Upper lobe of right lung (tissue), 1 donor: ENCODE results near the gene ASTN2. TPM values are rescaled to one million over a fixed set of nuclear protein-coding genes. Genes with fewer than 3 reads are reported as not detected.

Source experiments
- ATAC-seq: fragments of 200-7000 bp; cut with Tn5 transposase; one replicate; pipeline ENCODE4 v1.9.1; 2020; ENCODE audit warnings: mild to moderate bottlenecking, moderate library complexity
- DNase-seq: peaks from one replicate; pipeline ENCODE4 v3.0.0-alpha.2; 2020
- H3K27ac ChIP-seq: fragments of 200-600 bp; one replicate; pipeline ENCODE4 v1.8.0; 2022
- H3K27me3 ChIP-seq: fragments of 200-600 bp; one replicate; pipeline ENCODE4 v1.8.0; 2022; ENCODE audit warnings: mild to moderate bottlenecking
- H3K36me3 ChIP-seq: fragments of 200-600 bp; one replicate; pipeline ENCODE4 v1.8.0; 2022
- H3K4me1 ChIP-seq: fragments of 200-600 bp; one replicate; pipeline ENCODE4 v1.8.0; 2022
- H3K4me3 ChIP-seq: fragments of 200-600 bp; one replicate; pipeline ENCODE4 v1.8.0; 2022; ENCODE audit warnings: mild to moderate bottlenecking
- H3K9me3 ChIP-seq: fragments of 200-600 bp; one replicate; pipeline ENCODE4 v1.8.0; 2022
- CTCF ChIP-seq: fragments of 200-600 bp; IDR thresholded peaks from one replicate; pipeline ENCODE4 v1.8.0; 2022; ENCODE audit warnings: antibody characterized with exemption
- intact Hi-C: fragments of 100-400 bp; cut with DNase I; formaldehyde crosslinking; loops from one replicate; pipeline ENCODE4 v1.11.0; 2022
- total RNA-seq: library from RNA; stranded (reverse); fragmentation: NEBNext Ultra II Directional; extraction: Animal tissue kit (Norgen Biotek cat#: 25700); gene quantifications from one replicate; pipeline ENCODE4 v1.2.1, GENCODE V29; 2021
- donor health status: DM: no; HTN: yes; CAD: no; lungs with severe emphysema.

The ASTN2 gene
- total RNA-seq, 1 donor from 2014 or later: 3.8 TPM

- no peak for TF ChIP-seq CTCF
- ATAC-seq (no peak), DNase-seq (no peak)
- no peak overlapping the region for H3K27ac ChIP-seq
- no peaks in the 10 kb centered on the region for H3K4me1 ChIP-seq
- no peaks in the 10 kb centered on the region for H3K9me3 ChIP-seq
- no peaks in the 10 kb centered on the region for H3K27me3 ChIP-seq
- intact Hi-C loops: no loop called here
- no peak overlapping the region for H3K4me3 ChIP-seq
- no peaks in the 10 kb centered on the region for H3K36me3 ChIP-seq
Observed at GRCh38 chr9:117273612-117274011, 141.2 kb downstream of the ASTN2 start.

- no peak for TF ChIP-seq CTCF
- intact Hi-C loops: no loop called here
- H3K4me1 ChIP-seq: no peaks in the 10 kb centered on the region
- H3K36me3 ChIP-seq: no peaks in the 10 kb centered on the region
- H3K4me3 ChIP-seq: no peak overlapping the region
- H3K9me3 ChIP-seq: no peaks in the 10 kb centered on the region
- DNase-seq (no peak), ATAC-seq (no peak)
- no peak overlapping the region for H3K27ac ChIP-seq
- no peaks in the 10 kb centered on the region for H3K27me3 ChIP-seq
Observed at GRCh38 chr9:117268847-117269446, 145.9 kb downstream of the ASTN2 start.

GRCh38 chr9:117266855-117267497, 147.9 kb downstream of the ASTN2 start:
- intact Hi-C loops: no loop called here
- H3K9me3 ChIP-seq: no peaks in the 10 kb centered on the region
- DNase-seq (no peak), ATAC-seq (no peak)
- H3K4me3 ChIP-seq: no peak overlapping the region
- no peaks in the 10 kb centered on the region for H3K36me3 ChIP-seq
- no peaks in the 10 kb centered on the region for H3K27me3 ChIP-seq
- no peak for TF ChIP-seq CTCF
- no peaks in the 10 kb centered on the region for H3K4me1 ChIP-seq
- H3K27ac ChIP-seq: no peak overlapping the region

GRCh38 chr9:117265253-117265652, 149.6 kb downstream of the ASTN2 start:
- no peak overlapping the region for H3K4me3 ChIP-seq
- H3K36me3 ChIP-seq: no peaks in the 10 kb centered on the region
- intact Hi-C loops: no loop called here
- DNase-seq: no peak
- H3K9me3 ChIP-seq: no peaks in the 10 kb centered on the region
- H3K4me1 ChIP-seq: no peaks in the 10 kb centered on the region
- H3K27me3 ChIP-seq: no peaks in the 10 kb centered on the region
- no peak overlapping the region for H3K27ac ChIP-seq
- TF ChIP-seq CTCF: no peak
- no peak for ATAC-seq

GRCh38 chr9:117258184-117258866, 156.5 kb downstream of the ASTN2 start:
- Histone ChIP-seq H3K27ac (no peak overlapping the region), H3K9me3 (no peaks in the 10 kb centered on the region), H3K36me3 (no peaks in the 10 kb centered on the region), H3K4me1 (no peaks in the 10 kb centered on the region), H3K27me3 (no peaks in the 10 kb centered on the region), H3K4me3 (no peak overlapping the region)
- no peak for DNase-seq
- TF ChIP-seq CTCF: no peak
- ATAC-seq: no peak
- intact Hi-C loops: no loop called here
